ENCODE data around the gene SMIM35.

SMIM35 gene

DNA sequence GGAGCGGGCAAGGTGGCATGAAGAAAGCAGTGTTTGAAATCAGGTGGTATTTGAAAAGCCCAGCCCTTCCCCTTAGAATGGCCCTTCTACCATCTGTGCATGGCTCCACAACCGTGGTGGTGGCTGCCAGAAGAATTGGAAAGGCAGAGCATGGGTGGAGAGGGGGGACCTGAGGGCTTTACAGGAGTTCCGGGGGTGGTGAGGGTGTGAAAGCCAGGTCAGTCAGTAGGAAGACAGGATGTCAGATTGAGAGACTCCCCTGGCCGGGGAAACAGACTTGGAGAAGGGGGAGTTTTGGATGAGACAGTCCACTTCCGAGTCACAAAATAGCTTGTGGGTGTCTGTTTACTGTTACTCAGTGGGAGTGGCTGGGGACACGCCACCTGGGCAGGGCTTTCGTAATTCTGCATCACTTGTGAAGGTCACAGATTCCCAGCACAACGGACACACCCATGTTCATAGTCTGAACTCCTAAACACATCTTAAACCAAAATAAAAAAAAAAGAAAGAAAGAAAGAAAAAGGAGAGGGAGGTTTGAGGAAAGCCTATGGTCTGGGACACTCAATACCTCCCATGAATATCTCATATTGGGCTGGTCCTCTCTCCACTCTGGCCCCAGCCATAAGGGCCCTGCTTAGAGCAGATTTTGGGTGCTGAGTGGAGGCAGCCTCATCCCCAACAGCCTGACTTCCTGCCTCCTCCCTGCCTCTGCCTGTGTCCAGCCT lies 24.4 kb upstream of the SMIM35 start:
- DNase-seq (ENCODE audit: extremely low read depth in 1 of 2, low read depth in 1 of 2) = no peak

DNA sequence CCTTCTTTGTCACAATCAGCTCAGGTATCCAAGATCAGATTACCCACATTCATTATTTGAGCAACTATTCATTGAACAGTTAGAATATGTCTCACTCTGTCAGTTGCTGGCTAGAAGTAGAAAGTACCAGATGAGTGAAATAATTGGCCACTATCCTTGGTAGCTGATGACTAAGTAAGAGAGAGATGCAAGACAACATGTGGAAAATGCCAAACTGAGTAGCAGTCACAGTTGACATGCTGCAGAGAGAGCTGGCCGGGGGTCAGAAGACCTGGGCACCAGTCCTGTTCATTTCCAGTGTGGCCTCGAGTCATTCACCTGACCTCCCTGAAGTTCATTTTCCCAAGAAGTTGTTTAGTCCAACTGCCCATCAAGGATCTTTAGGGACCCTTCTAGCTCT lies 22.5 kb upstream of the SMIM35 start:
- no peak for DNase-seq (ENCODE audit: extremely low read depth in 1 of 2, low read depth in 1 of 2)

DNA sequence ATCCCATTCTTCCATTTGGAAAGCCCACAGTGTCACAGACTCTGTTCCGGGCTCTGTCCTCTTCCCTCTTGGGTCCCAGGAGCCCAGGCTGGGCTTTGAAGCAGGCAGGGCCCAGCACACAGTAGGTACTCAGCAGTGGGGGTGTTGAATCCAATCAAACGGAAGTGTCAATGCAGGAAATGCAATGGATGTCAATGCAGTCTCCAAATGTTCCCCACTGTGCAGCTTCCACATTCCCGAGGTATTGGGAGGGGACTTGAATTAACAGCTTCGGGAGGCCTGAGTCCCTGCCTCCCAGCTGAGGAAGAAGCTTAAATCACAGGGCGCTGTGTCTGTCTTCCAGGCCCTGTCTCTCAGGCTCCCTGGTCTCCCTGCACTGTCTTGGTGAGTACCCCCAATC lies 21.8 kb upstream of the SMIM35 start:
- DNase-seq (ENCODE audit: extremely low read depth in 1 of 2, low read depth in 1 of 2) = no peak

DNA sequence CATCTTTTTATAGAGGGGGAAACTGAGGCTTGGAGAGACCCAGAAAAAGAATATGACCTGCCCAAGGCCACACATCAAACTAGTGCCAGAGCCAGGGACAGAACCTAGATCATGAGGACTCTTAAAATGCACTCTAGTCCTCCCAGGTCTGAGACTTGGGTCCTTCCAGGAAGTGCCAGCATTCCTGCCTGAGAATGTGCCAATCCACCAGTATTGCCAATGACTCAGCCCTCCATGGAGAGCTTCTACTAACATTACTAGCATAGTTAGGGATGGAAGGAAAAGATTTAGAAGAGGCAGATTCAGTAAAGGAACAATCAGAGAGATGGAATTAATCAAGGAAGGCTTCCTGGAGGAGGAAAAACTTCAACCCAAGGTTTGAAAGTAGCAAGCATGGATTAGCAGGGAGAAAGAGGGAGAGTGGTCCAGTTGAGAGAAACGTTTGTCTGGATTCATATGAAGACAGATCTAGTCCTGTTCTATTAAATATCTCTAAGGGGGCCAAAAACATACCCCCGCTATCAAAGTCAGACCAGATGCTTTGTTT lies 20.1 kb upstream of the SMIM35 start:
- DNase-seq (ENCODE audit: extremely low read depth in 1 of 2, low read depth in 1 of 2) = no peak

DNA sequence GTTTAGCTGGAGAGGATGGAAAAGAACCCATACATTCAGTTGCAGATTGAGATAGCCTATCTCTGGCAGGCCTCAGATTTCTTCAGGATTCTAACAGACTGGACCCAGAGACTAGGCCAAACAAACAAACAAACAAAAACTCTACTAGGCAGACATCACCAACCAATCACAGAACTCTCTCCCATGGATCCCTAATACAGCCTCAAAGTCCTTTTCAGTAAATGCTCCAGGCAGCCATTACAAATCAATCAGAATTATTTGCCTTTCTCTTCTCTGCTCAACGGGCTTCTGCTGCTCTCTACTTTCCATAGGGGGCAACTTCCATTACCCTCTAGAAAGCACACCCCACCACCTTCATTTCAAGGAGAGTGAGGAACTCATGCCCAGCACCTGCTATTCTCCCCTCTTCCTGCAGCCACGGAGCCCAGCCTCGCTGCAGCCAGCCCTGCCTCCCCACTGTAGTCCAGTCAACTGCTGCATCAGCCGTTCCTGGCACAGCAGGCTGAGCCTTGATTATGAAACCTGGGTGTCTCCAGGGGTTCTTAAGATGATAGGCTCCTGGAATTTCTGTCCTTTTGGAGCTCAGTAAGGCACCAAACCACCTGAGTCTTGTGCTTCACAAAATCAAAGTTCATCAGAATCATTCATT lies 19.0 kb upstream of the SMIM35 start:
- DNase-seq (ENCODE audit: extremely low read depth in 1 of 2, low read depth in 1 of 2) = no peak

DNA sequence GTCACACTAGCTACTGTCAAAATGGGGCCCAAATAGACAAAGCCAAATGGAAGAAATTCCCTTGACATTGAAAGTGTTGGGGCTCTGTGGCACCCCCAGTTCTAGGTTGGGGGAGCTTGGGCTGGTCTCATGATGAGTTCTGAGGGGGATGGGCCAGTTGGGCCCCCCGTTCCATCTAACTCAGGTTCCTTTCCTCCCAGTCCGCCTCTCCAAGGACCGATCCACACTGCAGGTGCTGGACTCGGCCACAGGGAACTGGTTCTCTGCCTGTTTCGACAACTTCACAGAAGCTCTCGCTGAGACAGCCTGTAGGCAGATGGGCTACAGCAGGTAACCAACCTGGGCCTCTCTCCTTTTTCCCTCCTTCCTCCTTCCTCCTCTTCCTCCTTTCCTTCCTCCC lies 17.7 kb upstream of the SMIM35 start:
- DNase-seq (ENCODE audit: extremely low read depth in 1 of 2, low read depth in 1 of 2) = no peak

DNA sequence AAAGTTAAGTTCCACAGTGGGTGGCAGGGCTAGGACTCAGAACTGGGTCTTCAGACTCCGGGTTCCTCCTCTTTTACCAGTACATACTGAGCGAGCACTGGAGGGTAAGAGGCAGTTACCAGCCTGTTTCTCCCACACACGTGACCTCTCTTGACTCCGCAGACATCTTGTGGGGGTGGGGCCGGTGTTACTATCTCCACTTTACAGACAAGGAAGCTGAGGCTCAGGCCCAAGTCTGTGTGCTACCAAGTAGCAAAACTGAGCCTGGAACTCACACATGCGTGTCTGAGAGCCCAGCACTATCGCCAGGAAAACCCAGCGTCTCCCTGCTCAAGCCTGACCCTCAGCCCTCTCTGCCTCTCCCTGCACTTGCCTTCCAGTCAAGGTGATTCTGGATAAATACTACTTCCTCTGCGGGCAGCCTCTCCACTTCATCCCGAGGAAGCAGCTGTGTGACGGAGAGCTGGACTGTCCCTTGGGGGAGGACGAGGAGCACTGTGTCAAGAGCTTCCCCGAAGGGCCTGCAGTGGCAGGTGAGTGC lies 16.0 kb upstream of the SMIM35 start:
- no peak for DNase-seq (ENCODE audit: extremely low read depth in 1 of 2, low read depth in 1 of 2)

DNA sequence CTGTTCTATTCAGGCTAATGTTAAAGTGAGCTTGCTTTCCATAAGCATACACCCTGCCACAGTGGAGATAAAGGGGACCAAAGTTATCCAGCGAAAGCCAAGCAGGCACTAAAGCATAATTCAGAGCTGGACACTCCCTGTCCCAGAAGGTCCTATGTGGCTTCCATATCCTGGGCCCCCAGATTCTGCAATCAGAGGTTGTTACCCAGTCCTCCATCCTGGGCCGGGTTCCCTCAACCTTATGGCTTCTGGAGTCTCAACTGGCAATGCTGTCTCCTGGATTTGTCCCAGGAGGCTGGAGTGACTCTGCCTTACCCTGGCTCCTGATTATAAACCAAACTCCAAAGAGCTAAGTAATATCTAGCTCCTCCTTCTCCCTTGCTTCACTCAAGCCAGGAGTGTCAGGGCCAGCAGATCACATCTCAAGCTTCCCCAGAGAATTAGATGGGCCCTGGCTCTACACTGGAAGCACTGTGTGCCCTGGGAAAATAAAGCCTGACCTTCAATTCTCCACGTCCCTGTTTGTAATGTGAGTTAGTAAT lies 14.0 kb upstream of the SMIM35 start:
- no peak for DNase-seq (ENCODE audit: extremely low read depth in 1 of 2, low read depth in 1 of 2)

DNA sequence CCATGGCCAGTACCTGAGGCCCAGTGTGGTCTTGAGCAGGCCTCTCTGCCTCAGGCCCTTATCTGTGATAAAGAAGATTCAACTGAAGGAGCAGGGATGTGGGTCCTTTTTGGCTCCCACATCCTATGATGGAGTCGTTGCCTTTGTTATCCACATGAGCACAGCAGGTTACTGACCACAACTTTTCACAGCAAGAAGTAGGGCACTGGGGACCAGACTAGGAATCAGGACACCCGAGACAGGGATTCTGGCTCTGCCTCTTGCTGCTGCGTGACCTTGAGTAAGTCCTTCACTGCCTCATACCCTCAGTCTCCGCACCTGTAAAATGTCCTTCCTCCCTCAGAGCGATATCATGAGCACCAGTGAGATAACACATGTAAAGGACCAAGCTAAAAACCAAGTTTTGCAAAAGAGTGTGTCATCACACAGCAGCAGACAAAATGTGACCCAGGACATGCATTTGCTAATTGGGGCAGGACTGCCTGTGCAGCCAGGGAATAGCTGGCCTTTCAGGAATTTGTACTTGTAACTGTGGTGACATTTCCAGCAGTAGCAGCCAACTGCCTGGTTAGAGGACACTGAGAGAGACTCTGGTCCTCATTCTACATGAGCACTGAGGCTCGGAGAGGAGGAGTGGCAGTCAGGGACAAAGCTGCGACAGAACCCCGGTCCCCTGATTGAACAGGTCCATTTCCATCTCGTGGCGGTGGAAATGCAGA lies 13.2 kb upstream of the SMIM35 start:
- DNase-seq (ENCODE audit: extremely low read depth in 1 of 2, low read depth in 1 of 2) = no peak

DNA sequence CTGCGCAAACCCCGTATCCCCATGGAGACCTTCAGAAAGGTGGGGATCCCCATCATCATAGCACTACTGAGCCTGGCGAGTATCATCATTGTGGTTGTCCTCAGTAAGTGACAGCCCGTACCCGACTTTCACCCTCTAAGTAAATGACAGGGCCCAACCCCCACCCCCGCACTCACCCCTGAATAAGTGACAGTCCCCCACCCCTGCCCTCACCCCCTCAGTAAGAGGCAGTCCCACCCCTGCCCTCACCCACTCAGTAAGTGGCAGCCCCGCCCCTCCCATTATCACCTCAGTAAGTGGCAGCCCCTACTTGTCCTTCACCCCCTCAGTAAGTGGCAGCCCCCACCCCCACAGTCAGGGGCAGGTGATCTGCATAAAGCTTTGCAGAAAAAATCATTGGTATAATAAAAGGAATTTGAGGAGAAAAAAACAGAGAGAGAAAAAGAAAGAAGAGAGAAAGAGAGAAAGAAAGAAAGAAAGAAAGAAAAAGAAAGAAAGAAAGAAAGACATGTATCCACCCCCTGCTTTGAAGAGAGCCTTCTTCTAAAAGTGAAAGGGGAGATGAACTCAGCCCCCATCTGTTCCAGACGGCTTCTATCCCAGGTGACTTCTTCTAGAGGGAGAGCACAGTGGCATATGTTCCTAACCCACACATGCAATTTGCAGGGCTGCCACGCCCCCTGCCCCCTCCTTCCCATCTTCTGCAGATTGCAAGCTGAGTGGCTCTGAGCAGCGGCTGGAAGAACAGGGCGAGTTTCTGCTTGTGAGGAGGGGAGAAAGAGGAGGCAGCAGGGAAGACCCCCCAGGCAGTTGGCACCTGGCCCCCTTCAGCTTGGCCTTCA lies 12.5 kb upstream of the SMIM35 start:
- DNase-seq (ENCODE audit: extremely low read depth in 1 of 2, low read depth in 1 of 2) = no peak

DNA sequence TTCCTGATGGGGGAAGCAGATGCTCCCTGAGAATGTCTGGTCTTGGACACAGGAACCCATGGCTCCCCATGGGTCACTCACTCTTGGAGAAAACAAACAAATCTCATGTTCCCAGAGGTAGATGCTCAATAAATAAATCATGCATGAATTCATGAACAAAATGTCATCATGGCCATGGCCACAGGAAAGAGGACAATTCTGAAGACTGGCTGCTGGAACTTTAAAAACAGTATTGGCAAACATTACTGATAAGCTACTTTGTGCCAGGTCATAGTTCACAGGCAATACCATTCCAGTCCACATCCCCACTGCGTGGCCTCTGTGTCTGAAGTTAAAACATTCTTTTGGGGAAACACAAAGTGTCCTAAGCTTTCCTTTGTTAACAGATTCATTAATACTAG lies 9.2 kb upstream of the SMIM35 start:
- no peak for DNase-seq (ENCODE audit: extremely low read depth in 1 of 2, low read depth in 1 of 2)

DNA sequence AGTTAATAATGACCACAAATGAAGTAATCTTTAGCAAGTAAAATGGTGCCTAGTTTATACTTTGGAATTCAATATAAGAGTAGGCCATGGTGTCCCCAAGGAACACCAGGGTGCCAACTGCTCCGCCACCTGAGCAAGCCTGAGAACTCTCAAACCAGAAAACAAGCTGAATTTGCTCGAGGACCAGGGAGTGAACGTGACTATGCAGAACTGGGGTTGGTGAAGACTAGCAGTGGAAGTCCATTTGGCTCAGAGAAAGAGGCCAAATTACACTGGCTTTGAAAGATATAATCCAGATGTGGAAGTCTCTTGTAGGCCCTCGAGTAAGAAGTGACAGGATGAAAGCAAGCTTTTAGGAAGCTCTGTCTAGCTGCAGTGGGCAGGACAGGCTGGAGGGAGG lies 8.7 kb upstream of the SMIM35 start:
- DNase-seq (ENCODE audit: extremely low read depth in 1 of 2, low read depth in 1 of 2) = no peak

DNA sequence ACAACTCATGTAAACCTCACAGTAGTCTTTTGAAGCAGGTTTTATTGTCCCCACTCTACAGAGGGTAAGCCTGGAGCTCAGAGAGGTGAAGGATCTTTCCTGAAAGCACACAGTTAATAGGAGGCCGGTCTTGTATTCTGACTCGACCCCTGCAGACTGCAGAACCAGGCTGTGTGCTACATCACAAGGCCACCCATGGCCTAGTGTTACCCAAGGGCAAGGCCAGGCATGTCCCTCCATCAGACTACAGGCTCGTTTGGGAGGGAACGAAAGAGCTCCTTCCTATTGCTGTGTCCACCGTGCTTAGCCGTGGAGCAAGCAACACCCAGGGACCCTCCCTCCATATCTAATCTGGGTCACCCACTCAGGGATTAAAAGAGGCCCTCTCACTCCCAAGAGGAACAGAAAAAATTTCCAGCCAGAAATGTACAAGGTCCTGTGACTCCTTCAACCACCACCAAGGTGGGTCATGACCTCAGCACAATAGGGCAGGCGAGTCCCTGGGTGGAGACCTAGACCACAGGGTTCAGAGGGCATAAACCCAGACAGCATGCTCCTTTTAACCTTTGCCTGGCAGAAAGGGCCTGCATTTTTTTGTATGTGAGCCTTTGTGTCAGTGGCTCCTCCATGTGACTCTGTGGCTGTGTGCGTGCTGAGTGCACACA lies 6.3 kb upstream of the SMIM35 start:
- DNase-seq (ENCODE audit: extremely low read depth in 1 of 2, low read depth in 1 of 2) = no peak

DNA sequence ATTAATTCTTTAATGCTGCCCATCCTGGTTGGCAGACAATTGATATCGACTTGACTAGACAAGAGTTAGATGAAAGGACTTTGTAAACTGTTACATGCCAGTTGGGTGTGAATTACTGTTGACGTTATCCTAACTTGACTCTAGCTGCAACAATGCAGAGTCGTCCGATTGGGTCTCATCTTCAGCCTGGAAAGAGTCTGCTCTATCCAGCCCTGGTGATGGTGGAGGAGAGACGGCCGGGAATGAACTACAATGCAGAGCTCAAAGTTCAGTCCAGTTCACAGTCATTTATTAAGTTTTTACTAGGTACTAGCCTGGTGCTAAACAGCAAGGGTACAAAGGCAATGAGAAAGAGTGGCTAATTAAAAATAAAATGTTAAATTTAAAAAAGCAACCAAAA lies 4.9 kb upstream of the SMIM35 start:
- DNase-seq (ENCODE audit: extremely low read depth in 1 of 2, low read depth in 1 of 2) = no peak

DNA sequence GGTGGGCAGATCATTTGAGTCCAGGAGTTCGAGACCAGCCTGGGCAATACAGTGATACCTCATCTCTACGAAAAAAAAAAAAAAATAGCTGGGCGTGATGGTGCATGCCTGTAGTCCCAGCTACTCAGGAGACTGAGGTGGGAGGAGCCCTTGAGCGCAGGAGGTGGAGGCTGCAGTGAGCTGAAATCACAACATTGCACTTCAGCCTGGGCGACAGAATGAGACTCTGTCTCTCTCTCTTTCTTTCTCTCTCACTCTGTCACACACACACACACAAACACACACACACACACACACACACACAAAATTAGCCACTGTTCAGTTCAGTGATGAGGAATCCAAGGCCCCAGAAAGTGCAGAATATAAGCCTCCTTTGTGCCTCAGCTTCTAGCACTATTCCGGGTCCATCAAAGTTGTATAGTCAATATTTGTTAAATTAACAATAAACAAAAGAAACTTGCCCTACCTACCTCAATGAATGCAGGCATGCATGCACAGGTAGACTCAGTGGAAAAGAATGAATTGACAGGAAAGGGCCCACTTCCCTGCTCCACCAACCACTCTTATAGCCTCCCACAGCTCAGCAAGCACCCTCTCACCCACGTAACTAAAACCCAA lies 3.9 kb upstream of the SMIM35 start:
- DNase-seq (ENCODE audit: extremely low read depth in 1 of 2, low read depth in 1 of 2) = no peak

DNA sequence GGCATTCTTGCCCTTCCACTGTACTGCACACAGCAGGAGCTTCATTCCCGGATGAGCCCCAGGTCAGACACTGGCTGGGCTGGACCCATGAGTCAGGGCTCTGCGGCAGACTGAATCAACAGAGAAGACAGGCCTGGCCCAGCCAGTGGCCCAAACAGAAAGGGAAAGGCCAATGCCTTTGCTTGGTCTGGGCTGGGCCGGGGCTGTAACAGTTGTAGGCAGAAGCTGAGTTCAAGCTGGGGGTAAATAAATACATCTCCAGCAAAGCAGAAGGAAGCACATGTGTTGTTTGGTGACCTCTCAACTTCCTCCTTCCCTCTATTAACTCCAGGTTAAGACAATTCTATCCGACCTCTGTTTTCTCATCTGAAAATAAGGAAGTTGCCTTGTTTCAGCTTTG lies 1.8 kb upstream of the SMIM35 start:
- DNase-seq (ENCODE audit: extremely low read depth in 1 of 2, low read depth in 1 of 2) = no peak

DNA sequence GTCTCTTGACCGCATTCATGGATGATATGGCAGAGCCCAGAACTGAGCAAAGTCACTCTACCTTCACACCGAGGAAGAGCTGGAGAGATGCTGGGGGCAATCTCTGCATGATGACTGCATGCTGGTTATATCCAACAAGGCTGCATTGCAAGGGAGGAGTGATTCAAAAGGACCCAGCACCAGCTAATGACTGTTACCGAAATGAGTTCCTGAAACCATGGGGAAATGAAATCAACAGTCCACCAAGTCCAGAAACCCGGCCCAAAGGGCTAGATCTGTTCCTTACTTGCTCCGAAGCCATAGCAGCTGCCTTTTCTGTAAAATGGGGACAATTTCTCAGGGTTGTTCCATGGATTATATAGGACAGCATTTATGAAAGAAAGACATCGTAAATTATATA lies 1.2 kb upstream of the SMIM35 start:
- no peak for DNase-seq (ENCODE audit: extremely low read depth in 1 of 2, low read depth in 1 of 2)

DNA sequence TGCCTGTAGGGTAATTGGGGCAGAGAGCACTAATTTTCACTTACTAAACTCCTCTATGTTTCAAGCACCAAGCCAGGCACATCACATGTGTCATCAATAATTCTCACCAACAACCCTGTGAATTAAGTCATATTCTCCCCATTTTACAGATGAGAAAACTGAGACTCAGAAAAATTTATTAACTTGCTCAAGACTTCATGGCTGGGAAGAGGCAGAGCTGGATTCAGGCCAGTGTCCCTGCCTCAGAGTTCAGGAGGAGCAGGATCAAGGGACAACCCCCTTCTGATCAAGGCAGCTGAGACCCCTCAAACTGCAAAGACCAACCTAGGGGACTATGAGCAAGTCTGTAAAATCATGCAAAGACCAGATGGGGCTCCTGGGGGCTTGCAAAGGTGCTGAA lies 2.1 kb downstream of the SMIM35 start:
- no peak for DNase-seq (ENCODE audit: extremely low read depth in 1 of 2, low read depth in 1 of 2)

DNA sequence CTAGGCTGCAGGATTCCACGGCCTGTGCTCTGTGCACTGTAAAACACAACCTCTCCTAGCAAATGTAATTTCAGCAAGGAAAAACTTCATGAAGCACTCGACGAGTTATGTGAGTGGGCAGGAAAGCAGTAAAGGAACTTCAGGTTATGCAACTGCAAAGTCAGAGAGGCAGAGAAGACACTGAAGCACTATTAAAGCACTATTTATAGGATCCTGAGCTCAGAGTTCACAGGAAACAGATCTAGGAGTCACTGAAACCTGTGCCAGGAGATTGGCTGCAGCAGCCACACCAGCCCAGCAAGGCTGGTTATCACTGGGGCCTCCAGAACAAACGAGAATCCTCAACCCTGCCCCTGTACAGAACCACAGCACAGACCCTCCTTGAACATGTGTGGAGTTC lies 2.5 kb downstream of the SMIM35 start:
- no peak for DNase-seq (ENCODE audit: extremely low read depth in 1 of 2, low read depth in 1 of 2)
